Bronchial epithelial cell (primary cell): ENCODE measurements around the gene ARL15. TPM values are rescaled to one million over a fixed set of nuclear protein-coding genes. Genes with fewer than 3 reads are reported as not detected.

ENCODE experiments used
- DNase-seq: peaks from one replicate; pipeline ENCODE4 v3.0.0-alpha.2; 2010; ENCODE audit warnings: low read depth
- FAIRE-seq: peaks from 2 replicates; lab custom pipeline; 2011; peaks lifted over from hg19 to GRCh38; lab: Jason Lieb, UNC
- H3K27me3 ChIP-seq: 2 replicates; pipeline ENCODE4 v1.5.1; 2011; ENCODE audit warnings: low read length; ENCODE audit not compliant: control insufficient read depth, insufficient read depth
- H3K36me3 ChIP-seq: 2 replicates; pipeline ENCODE4 v1.5.1; 2011; ENCODE audit warnings: low read length; ENCODE audit not compliant: control insufficient read depth, insufficient read depth
- H3K4me3 ChIP-seq: 2 replicates; pipeline ENCODE4 v1.5.1; 2011; ENCODE audit warnings: mild to moderate bottlenecking, low read depth, low read length, control low read depth
- total RNA-seq: library from RNA; depleted of rRNA; stranded (reverse); fragments of >200 nt; gene quantifications from 2 replicates; pipeline ENCODE4 v1.2.1, GENCODE V29; 2014
- TF ChIP-seq, protein P1 (sequence below): IDR thresholded peaks from 2 replicates; pipeline ENCODE4 v1.5.1; 2011; ENCODE audit warnings: mild to moderate bottlenecking, moderate library complexity, low read length, control low read depth, inconsistent platforms; ENCODE audit not compliant: insufficient read depth, severe bottlenecking

ARL15 gene
- total RNA-seq, 1 donor from 2014 or later = 13.7 TPM

GRCh38 chr5:53917826-53918225 lies 392.5 kb downstream of the ARL15 start:
- no peaks in the 10 kb centered on the region for H3K36me3 ChIP-seq
- TF ChIP-seq, protein P1, sequence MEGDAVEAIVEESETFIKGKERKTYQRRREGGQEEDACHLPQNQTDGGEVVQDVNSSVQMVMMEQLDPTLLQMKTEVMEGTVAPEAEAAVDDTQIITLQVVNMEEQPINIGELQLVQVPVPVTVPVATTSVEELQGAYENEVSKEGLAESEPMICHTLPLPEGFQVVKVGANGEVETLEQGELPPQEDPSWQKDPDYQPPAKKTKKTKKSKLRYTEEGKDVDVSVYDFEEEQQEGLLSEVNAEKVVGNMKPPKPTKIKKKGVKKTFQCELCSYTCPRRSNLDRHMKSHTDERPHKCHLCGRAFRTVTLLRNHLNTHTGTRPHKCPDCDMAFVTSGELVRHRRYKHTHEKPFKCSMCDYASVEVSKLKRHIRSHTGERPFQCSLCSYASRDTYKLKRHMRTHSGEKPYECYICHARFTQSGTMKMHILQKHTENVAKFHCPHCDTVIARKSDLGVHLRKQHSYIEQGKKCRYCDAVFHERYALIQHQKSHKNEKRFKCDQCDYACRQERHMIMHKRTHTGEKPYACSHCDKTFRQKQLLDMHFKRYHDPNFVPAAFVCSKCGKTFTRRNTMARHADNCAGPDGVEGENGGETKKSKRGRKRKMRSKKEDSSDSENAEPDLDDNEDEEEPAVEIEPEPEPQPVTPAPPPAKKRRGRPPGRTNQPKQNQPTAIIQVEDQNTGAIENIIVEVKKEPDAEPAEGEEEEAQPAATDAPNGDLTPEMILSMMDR = no peak
- DNase-seq (no peak), FAIRE-seq (no peak)
- no peak overlapping the region for H3K4me3 ChIP-seq
- H3K27me3 ChIP-seq = no peaks in the 10 kb centered on the region

DNA sequence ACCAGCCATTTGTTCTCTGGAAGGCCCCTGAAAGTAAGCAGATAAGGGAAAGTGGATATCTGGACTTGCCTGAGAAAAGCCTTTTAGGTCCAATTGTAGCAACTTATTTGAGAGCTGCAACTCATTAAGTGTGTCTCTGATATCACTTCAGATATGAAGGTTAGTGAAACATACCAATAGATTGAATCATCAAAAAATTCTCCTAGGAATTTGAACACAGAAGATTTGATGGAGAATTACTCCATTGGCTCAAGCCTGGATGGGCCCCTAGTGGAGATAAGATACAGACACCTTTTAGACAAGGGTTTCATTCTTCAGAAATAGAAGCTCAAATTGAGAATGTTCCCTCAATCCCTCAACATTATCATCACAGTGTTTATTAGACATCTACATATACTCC lies 393.3 kb downstream of the ARL15 start:
- FAIRE-seq (no peak), DNase-seq (peak; percentile 49)
- no peaks in the 10 kb centered on the region for H3K36me3 ChIP-seq
- TF ChIP-seq, protein P1 = peak; percentile 12
- H3K4me3 ChIP-seq = no peak overlapping the region
- no peaks in the 10 kb centered on the region for H3K27me3 ChIP-seq

DNA sequence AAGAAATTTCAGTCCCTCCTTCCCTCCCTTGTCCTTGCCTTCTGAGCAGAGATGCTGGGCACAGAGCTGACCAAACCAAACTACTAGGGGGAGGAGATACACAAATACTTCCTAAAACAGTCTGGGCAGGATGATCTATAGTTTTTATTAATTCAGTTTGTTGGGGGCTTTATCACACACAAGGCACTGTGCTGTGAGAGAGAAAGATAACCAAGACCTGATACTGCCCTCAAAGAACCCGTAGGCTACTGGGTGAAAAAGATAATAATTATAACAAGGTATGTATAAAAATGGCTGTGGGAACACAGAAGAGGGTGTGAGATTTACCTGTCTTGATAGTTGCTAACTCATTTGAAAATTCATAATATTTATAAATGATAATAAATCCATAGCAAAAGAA lies 395.3 kb downstream of the ARL15 start:
- Histone ChIP-seq H3K4me3 (no peak overlapping the region), H3K27me3 (no peaks in the 10 kb centered on the region), H3K36me3 (no peaks in the 10 kb centered on the region)
- TF ChIP-seq, protein P1 = no peak
- DNase-seq = no peak
- FAIRE-seq = no peak

DNA sequence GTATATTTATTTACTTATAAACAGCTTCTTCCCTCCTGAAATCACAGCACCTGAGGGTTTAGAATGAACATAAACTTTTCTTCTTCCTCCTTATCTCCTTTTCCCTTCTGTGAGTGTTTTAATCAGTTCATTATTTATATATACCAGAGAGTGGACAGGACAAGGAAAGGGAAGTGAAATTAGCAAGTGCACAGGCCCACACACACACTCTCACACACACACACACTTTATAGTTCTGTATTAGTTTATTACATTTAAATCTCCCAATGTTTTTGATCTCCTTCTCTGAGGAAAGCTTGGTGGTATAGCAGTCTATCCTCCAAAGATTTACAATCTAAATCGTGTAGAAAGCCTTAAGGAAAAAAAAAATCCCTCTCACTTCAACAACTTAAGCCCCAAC lies 396.4 kb downstream of the ARL15 start:
- Histone ChIP-seq H3K27me3 (no peaks in the 10 kb centered on the region), H3K36me3 (no peaks in the 10 kb centered on the region), H3K4me3 (no peak overlapping the region)
- DNase-seq (no peak), FAIRE-seq (no peak)
- TF ChIP-seq, protein P1 = no peak

- TF ChIP-seq, protein P1 = no peak
- DNase-seq = peak; percentile 80
- Histone ChIP-seq H3K4me3 (no peak overlapping the region), H3K27me3 (no peaks in the 10 kb centered on the region), H3K36me3 (no peaks in the 10 kb centered on the region)
- no peak for FAIRE-seq
Measured at GRCh38 chr5:53908757-53909156, 401.6 kb downstream of the ARL15 start.

DNA sequence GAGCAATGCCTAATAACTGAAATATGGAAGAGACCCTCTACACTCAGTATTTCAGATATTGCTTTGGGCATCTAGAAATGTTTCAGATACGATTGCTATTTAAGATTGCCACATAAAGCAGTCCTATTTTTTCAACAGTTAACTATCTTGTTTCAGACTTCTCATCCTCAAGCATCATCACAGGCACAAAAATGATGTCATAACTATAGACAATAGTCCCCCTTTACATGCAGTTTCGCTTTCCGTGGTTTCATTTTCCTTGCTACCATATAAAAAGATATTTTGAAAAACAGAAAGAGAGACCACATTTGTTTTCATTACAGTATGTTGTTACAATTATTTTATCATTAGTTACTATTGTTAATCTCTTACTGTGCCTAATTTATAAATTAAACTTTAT lies 402.5 kb downstream of the ARL15 start:
- no peak for FAIRE-seq

More for the DNA sequence above, 402.5 kb downstream of the ARL15 start:
- H3K36me3 ChIP-seq = no peaks in the 10 kb centered on the region
- no peaks in the 10 kb centered on the region for H3K27me3 ChIP-seq
- no peak overlapping the region for H3K4me3 ChIP-seq
- no peak for DNase-seq
- TF ChIP-seq, protein P1 = no peak
